Uterus (tissue), 4 donors: ENCODE results near the gene LRCH4. TPM values are rescaled to one million over a fixed set of nuclear protein-coding genes. Genes with fewer than 3 reads are reported as not detected.

Experiments used
- DNase-seq, 2 donors: peaks; one replicate each; pipeline ENCODE4 v3.0.0-alpha.2; 2019 to 2020
- H3K27ac ChIP-seq, 2 donors: fragments of 200-600 bp; sonication (generic); 1 replicate in 1 of 2; 2 replicates in 1 of 2; pipeline ENCODE4 v1.5.1; 2016 to 2018
- H3K27me3 ChIP-seq, 2 donors: fragments of 200-600 bp; sonication (generic); one replicate each; pipeline ENCODE4 v1.5.1; 2018 to 2019; ENCODE audit warnings: control low read depth in 1 of 2
- H3K36me3 ChIP-seq, 2 donors: fragments of 200-600 bp; sonication (generic); one replicate each; pipeline ENCODE4 v1.5.1; 2019; ENCODE audit warnings: control low read depth in 1 of 2
- H3K4me1 ChIP-seq, 2 donors: fragments of 200-600 bp; sonication (generic); one replicate each; pipeline ENCODE4 v1.5.1; 2018 to 2019; ENCODE audit warnings: control low read depth in 1 of 2
- H3K4me3 ChIP-seq, 2 donors: fragments of 200-600 bp; sonication (generic); 1 replicate in 1 of 2; 2 replicates in 1 of 2; pipeline ENCODE4 v1.5.1; 2018 to 2019; ENCODE audit warnings: mild to moderate bottlenecking in 1 of 2
- H3K9me3 ChIP-seq, 2 donors: fragments of 200-600 bp; sonication (generic); one replicate each; pipeline ENCODE4 v1.5.1; 2019; ENCODE audit warnings: control low read depth in 1 of 2
- CTCF ChIP-seq, 4 experiments: fragments of 200-600 bp in 2 of 4; fragments of 450-650 bp in 2 of 4; sonication (generic) in 2 of 4; IDR thresholded peaks; one replicate each; pipeline ENCODE4 v1.5.1; 2016 to 2019; ENCODE audit warnings: antibody characterized with exemption in 4 of 4, mild to moderate bottlenecking in 2 of 4, moderate library complexity in 1 of 4
- POLR2A ChIP-seq, 2 donors: fragments of 450-650 bp; IDR thresholded peaks; one replicate each; pipeline ENCODE4 v1.6.1; 2016; ENCODE audit warnings: antibody characterized with exemption in 2 of 2, mild to moderate bottlenecking in 1 of 2, moderate library complexity in 1 of 2
- intact Hi-C: fragments of 100-400 bp; cut with DNase I; formaldehyde crosslinking; loops from one replicate; pipeline ENCODE4 v1.15.1; 2023; ENCODE audit warnings: low total_unique reads
- total RNA-seq, 4 donors: library from RNA; depleted of rRNA in 3 of 4; stranded (reverse); fragments of >200 nt in 3 of 4; gene quantifications; one replicate each; pipeline versions ENCODE4 v1.1.0 to v1.2.4, GENCODE V29; 2014 to 2023
- donor health status: DM: yes; HTN: yes; CAD: no.

Gene LRCH4
- total RNA-seq, result 100 to 1,000 TPM in 1 of 4 donors, 10 to 100 TPM in 3; 11.5 to 179 (median 56.8) TPM

- Histone ChIP-seq H3K9me3 (no peaks in the 10 kb centered on the region), H3K27me3 (no peaks in the 10 kb centered on the region), H3K4me1 (peaks cover 6 to 23% of the 10 kb centered on the region in 2 donors), H3K27ac (peak within 1 kb of the TSS; percentile 89 to 93), H3K36me3 (no peaks in the 10 kb centered on the region), H3K4me3 (peak within 1 kb of the TSS; percentile 86 to 98)
- intact Hi-C loops, result loop anchor here (10.0 kb wide), 1 partner anchor 89 kb away; the partner anchor contains the start of gene GNB2
- TF ChIP-seq CTCF (IDR thresholded peaks at IDR 0.05), result peak in 1 of 4 experiments; percentile 41
- peak; percentile 91 to 99 for TF ChIP-seq POLR2A (IDR thresholded peaks at IDR 0.05)
- peak in 1 of 2 donors; percentile 52 for DNase-seq
Measured at GRCh38 chr7:100585511-100586265, at the start of gene LRCH4. Gene LRCH4 (minus strand): TSS chr7:100586129. CDS start chr7:100586100, 29 bp downstream.

GRCh38 chr7:100632951-100633717 is 47.2 kb upstream of the LRCH4 start:
- no peaks in the 10 kb centered on the region for H3K9me3 ChIP-seq
- peaks cover 0 to 3% of the 10 kb centered on the region in 2 donors for H3K27me3 ChIP-seq
- TF ChIP-seq CTCF (IDR thresholded peaks at IDR 0.05) (peak in 2 of 4 experiments; percentile 23 to 26), POLR2A (IDR thresholded peaks at IDR 0.05) (peak in 1 of 2 donors; percentile 24)
- H3K4me1 ChIP-seq, result peaks cover 0 to 4% of the 10 kb centered on the region in 2 donors
- DNase-seq, result peak in 1 of 2 donors; percentile 30
- H3K36me3 ChIP-seq, result no peaks in the 10 kb centered on the region
- H3K27ac ChIP-seq, result no peak overlapping the region
- intact Hi-C loops, result no loop called here
- H3K4me3 ChIP-seq, result peak overlapping the region in 1 of 2 donors; percentile 16

DNA sequence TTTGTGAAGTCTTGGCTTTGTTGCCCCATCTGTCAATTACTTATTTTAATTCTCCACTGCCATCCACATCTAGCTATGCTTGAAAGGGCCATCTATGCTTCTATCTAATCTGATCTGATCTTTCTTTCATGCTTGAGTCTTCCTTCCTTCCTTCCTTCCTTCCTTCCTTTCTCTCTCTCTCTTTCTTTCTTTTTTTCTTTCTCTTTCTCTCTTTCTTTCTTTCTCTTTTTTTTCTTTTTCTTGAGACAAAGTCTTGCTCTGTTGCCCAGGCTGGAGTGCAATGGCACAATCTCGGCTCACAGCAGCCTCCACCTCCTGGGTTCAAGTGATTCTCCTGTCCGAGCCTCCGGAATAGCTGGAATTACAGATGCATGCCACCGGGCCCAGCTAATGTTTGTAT is 44.1 kb upstream of the LRCH4 start:
- no peak overlapping the region for H3K27ac ChIP-seq
- no peak for TF ChIP-seq CTCF (IDR thresholded peaks at IDR 0.05)
- no peak for TF ChIP-seq POLR2A (IDR thresholded peaks at IDR 0.05)
- peaks cover 0 to 3% of the 10 kb centered on the region in 2 donors for H3K27me3 ChIP-seq
- peaks cover 0 to 4% of the 10 kb centered on the region in 2 donors for H3K4me1 ChIP-seq
- no peaks in the 10 kb centered on the region for H3K9me3 ChIP-seq
- no peak overlapping the region for H3K4me3 ChIP-seq
- no peak for DNase-seq
- intact Hi-C loops, result no loop called here
- H3K36me3 ChIP-seq, result no peaks in the 10 kb centered on the region

- TF ChIP-seq POLR2A (IDR thresholded peaks at IDR 0.05) (no peak), CTCF (IDR thresholded peaks at IDR 0.05) (no peak)
- Histone ChIP-seq H3K9me3 (no peaks in the 10 kb centered on the region), H3K4me1 (peaks cover 0 to 4% of the 10 kb centered on the region in 2 donors), H3K36me3 (no peaks in the 10 kb centered on the region), H3K4me3 (no peak overlapping the region), H3K27ac (no peak overlapping the region), H3K27me3 (peaks cover 0 to 3% of the 10 kb centered on the region in 2 donors)
- DNase-seq, result no peak
- intact Hi-C loops, result no loop called here
Measured at GRCh38 chr7:100629117-100629716, 43.3 kb upstream of the LRCH4 start.
